ENCODE data around the gene LEFTY1. TPM values are rescaled to one million over a fixed set of nuclear protein-coding genes. Genes with fewer than 3 reads are reported as not detected.

Gene LEFTY1, protein sequence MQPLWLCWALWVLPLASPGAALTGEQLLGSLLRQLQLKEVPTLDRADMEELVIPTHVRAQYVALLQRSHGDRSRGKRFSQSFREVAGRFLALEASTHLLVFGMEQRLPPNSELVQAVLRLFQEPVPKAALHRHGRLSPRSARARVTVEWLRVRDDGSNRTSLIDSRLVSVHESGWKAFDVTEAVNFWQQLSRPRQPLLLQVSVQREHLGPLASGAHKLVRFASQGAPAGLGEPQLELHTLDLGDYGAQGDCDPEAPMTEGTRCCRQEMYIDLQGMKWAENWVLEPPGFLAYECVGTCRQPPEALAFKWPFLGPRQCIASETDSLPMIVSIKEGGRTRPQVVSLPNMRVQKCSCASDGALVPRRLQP
- total RNA-seq (2012; rRNA removed) (not detected in 2 replicates), polyA plus RNA-seq (2012; rRNA removed) (not detected in 2 replicates), Bru-seq, nascent RNA (not detected), BruChase-seq, experiment 1, labeled RNA remaining after a 6-hour chase (percentile 25 among the genes with signal in this experiment), BruChase-seq, experiment 2, labeled RNA remaining after a 2-hour chase (percentile 20 among the genes with signal in this experiment)
- not detected in 2 replicates for polyA plus RNA-seq (2012; cell fraction: cytosol; rRNA removed)
- 0.07 TPM in 1 of 2 replicates, not detected in the other for polyA plus RNA-seq (2012; cell fraction: nucleus; rRNA removed; ENCODE audit: low replicate concordance)
- long read RNA-seq: 0 reads

GRCh38 chr1:225888898-225889601 is at the start of gene LEFTY1:
Gene LEFTY1, minus strand, starts transcription at chr1:225889146. Its CDS starts 80 bp downstream, at chr1:225889066.
- no TSS peak for BruUV-seq (replicated peaks)
- CTCF ChIA-PET: no interaction called here
- TF ChIP-seq CHD1 (IDR thresholded peaks at IDR 0.05; ENCODE audit: low read depth, low read length) (no peak), USF2 (IDR thresholded peaks at IDR 0.05; ENCODE audit: low read depth, low read length) (no peak), BHLHE40 (IDR thresholded peaks at IDR 0.05; ENCODE audit: low read depth, low read length) (no peak), RAD21 (IDR thresholded peaks at IDR 0.05; ENCODE audit: low read length) (no peak), MAFK (IDR thresholded peaks at IDR 0.05; ENCODE audit: low read depth, low read length) (no peak), CEBPB (IDR thresholded peaks at IDR 0.05; ENCODE audit: low read depth, low read length) (no peak), SMC3 (IDR thresholded peaks at IDR 0.05; ENCODE audit: low read depth, low read length) (no peak), CTCF (conservative IDR thresholded peaks at IDR 0.05; ENCODE audit: low read depth, low read length) (no peak), MXI1 (IDR thresholded peaks at IDR 0.05; ENCODE audit: borderline replicate concordance, low read depth, low read length) (no peak), POLR2A (IDR thresholded peaks at IDR 0.05; ENCODE audit: low read depth, low read length) (no peak), MAZ (IDR thresholded peaks at IDR 0.05; ENCODE audit: borderline replicate concordance, low read depth, low read length) (no peak)
- TF ChIP-seq, protein P1, sequence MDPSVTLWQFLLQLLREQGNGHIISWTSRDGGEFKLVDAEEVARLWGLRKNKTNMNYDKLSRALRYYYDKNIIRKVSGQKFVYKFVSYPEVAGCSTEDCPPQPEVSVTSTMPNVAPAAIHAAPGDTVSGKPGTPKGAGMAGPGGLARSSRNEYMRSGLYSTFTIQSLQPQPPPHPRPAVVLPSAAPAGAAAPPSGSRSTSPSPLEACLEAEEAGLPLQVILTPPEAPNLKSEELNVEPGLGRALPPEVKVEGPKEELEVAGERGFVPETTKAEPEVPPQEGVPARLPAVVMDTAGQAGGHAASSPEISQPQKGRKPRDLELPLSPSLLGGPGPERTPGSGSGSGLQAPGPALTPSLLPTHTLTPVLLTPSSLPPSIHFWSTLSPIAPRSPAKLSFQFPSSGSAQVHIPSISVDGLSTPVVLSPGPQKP (IDR thresholded peaks at IDR 0.05; ENCODE audit: borderline replicate concordance, low read depth, low read length): no peak

More at GRCh38 chr1:225888898-225889601, at the start of gene LEFTY1:
- dilution Hi-C loops (cut with HindIII; ENCODE audit: low sequenced_read_pairs, unreplicated experiment) (no loop called here), in situ Hi-C loops (cut with MboI; ENCODE audit: low sequenced_read_pairs) (no loop called here), intact Hi-C loops (cut with micrococcal nuclease) (no loop called here)
- POLR2A ChIA-PET (ENCODE audit: unreplicated experiment): interaction anchor here (0.5 kb wide), 2 partner anchors 121 to 126 kb away, joined by 3 to 7 read pairs; no protein-coding TSS in a partner anchor
- Histone ChIP-seq H4K5ac (ENCODE audit: low read depth, low read length) (no peak within 1 kb of the TSS), H4K8ac (ENCODE audit: low read depth in 2 of 2, low read length in 2 of 2) (no peak within 1 kb of the TSS), H2BK120ac (ENCODE audit: low read depth, low read length) (no peak within 1 kb of the TSS), H2BK20ac (ENCODE audit: low read depth, low read length) (no peak within 1 kb of the TSS), H3K79me1 (ENCODE audit: low read depth in 1 of 2, low read length in 2 of 2) (no peaks in the 10 kb centered on the region), H3K56ac (ENCODE audit: extremely low read depth, insufficient read depth, low read length) (no peak within 1 kb of the TSS), H3K14ac (replicated peaks; ENCODE audit: low read depth, low read length) (no peak within 1 kb of the TSS), H3K18ac (ENCODE audit: low read depth, low read length) (no peak within 1 kb of the TSS), H3K36me3 (ENCODE audit: control insufficient read depth, insufficient read depth, low read length) (no peaks in the 10 kb centered on the region), H2AFZ (replicated peaks; ENCODE audit: low read length, poor library complexity) (peak within 1 kb of the TSS; percentile 58), H3K4ac (ENCODE audit: low read depth, low read length) (no peak within 1 kb of the TSS), H3K4me3 (ENCODE audit: insufficient read depth, low read depth, low read length) (no peak within 1 kb of the TSS), H4K91ac (ENCODE audit: insufficient read depth, low read depth, low read length) (no peak within 1 kb of the TSS), H4K20me1 (ENCODE audit: insufficient read depth, low read length) (no peaks in the 10 kb centered on the region), H2BK15ac (ENCODE audit: low read depth, low read length) (no peak within 1 kb of the TSS), H3K9me1 (ENCODE audit: insufficient read depth, low read length) (no peaks in the 10 kb centered on the region), H3K27ac (ENCODE audit: insufficient read depth, low read length) (no peak within 1 kb of the TSS), H3K23ac (ENCODE audit: low read depth, low read length) (no peak within 1 kb of the TSS), H3K27me3 (ENCODE audit: control insufficient read depth, insufficient read depth, low read length) (no peaks in the 10 kb centered on the region), H3K4me2 (ENCODE audit: low read depth, low read length) (no peak within 1 kb of the TSS), H2AK5ac (ENCODE audit: low read depth, low read length) (no peak within 1 kb of the TSS), H3K9ac (ENCODE audit: low read depth, low read length) (no peak within 1 kb of the TSS), H2BK5ac (ENCODE audit: low read depth, low read length, poor library complexity, severe bottlenecking) (no peak within 1 kb of the TSS), H3K4me1 (ENCODE audit: control insufficient read depth, insufficient read depth, low read length) (no peaks in the 10 kb centered on the region), H2AK9ac (replicated peaks; ENCODE audit: low read depth, low read length, poor library complexity) (no peak within 1 kb of the TSS), H3K9me3 (ENCODE audit: control insufficient read depth, insufficient read depth, low read length) (no peaks in the 10 kb centered on the region)
- 41% methylated on average over 3 of the region's 11 CpGs; no CpG with 5 or more reads in 1 of the 2 experiments for WGBS, 2 experiments (ENCODE audit: extremely low coverage in 2 of 2, insufficient read length in 1 of 2)
- ATAC-seq (ENCODE audit: low read depth): no peak
- DNase-seq: no peak
